T-helper 2 cell (primary cell): Measurements from ENCODE around the gene NEXN.

Experiments
- DNase-seq, 5 experiments: peaks; one replicate each; pipeline versions ENCODE4 v3.0.0 to v3.0.0-alpha.2; 2012 to 2022
- total RNA-seq, 2 donors: gene quantifications; one replicate each; lab custom pipeline; 2026; lab: John Stamatoyannopoulos, UW

NEXN gene
- 0.31 to 0.40 reads per million in 2 donors for total RNA-seq

DNA sequence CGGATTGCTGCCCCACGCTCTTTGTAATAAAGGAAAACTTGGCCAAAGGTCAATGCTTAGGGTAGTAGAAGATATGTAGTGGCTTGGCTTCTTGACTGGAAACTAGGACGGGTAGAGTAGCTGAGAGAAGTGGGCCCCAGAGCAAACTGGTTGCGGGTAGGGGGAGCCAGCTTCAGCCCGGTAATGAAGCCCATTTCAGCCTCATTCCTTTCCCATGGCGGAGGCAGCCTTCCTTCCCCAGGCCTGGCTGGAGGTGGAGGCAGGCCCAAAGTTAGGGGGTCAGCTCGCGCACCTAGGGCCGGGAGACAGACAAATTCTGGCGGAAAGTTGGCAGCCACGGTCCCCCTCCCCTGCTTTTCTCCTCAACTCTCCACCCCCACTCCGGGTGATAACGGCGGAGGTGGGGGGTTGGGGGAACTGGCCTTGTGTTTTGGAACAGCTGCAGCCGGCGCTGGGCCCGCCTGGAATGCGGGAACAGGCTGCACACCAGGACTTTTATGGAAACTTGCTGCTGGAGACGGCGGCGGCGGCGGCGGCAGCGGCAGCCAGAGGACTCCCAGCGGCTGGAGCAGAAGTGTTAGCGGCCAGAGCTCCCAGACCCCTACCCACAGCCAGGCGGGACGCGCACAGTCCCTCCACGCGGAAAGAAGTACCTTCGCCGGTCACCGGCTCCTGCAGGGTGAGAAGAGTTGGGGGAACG lies at the start of gene NEXN:
NEXN (plus strand) TSS at position 544 of the 700 bp plus-strand sequence. CDS start 27,483 bp downstream, outside the sequence.
- no peak for DNase-seq

DNA sequence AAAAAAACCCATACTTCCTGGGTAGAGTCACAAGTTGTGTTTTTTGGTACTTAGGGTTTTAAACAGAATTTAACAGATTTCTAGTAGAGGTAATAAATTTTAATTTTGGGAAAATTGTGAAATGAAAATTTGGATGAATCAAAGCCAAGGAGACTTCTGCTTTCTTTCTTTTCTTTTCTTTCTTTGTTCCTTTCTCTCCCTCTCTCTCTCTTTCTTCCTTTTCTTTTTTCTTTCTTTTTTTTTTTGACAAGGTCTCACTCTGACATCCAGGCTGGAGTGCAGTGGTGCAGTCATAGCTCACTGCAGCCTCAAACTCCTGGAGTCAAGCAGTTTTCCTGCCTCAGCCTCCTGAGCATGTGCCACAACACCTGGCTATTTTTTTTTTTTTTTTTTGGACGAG lies 46.9 kb upstream of the NEXN start:
- DNase-seq = no peak

DNA sequence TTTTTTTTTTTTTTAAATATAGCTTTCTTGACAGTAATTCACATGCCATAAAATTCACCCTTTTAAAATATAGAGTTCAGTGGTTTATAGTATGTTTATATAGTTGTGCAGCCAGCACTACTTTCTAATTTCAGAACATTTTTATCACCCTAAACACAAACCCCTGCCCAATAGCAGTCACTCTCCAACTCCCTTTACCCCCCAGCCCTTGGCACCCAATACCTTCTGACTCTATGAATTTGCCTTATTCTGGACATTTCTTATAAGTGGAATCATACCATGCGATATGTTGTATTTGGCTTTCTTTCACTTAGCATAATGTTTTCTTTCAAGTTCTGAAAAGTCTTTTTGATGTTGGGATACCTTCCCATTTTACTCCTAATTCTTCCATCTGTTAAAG lies 42.5 kb upstream of the NEXN start:
- DNase-seq = no peak

DNA sequence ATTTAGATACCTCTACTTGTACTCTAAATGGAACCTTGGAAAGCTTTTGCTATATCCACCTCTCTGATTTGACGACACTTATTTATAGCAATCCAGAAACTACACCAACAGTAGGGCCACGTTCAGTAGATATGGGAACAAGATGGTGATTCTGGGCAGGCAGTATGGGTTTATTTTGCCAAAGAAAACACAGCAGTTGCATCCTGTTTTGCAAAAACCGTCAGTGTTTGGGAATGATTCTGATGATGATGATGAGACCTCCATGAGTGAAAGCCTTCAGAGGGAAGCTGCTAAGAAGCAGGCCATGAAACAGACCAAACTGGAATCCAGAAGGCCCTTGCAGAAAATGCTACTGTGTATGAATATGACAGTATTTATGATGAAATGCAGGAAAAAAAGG lies 41.5 kb upstream of the NEXN start:
- DNase-seq = no peak

DNA sequence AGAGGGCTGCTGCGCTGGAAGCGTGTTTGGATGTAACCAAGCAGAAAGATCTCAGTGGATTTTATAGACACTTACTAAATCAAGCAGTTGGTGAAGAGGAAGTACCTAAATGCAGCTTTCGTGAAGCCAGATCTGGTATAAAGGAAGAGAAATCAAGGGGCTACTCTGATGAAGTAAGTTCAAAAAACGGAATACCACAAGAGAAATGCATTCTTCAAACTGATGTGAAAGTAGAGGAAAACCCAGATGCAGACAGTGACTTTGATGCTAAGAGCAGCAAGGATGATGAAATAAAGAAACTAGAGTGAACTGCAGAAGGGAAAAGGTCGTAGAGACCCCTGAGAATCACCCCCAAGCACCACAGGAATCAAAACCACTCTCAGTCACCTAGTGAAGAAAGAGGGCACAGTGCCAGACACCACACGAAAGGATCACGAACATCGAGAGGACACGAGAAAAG lies 40.8 kb upstream of the NEXN start:
- no peak for DNase-seq

DNA sequence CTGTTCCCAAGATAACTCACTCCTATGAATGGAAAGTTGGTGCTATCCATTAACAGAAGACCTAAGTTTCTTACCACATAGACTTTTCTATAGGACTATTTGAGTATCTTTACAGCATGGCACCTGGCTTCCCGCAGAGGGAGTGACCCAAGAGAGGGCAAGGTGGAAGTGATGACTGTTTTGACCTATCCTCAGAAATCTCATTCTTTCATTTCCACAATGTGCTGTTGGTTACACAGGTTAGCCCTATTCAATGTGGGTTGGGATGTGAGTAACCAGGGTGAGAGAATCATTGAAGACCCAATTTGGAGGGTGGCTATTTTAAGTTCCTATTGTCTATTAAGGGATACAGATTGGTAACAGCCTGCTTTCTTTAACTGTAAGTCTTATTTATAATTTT lies 38.3 kb upstream of the NEXN start:
- DNase-seq = no peak

DNA sequence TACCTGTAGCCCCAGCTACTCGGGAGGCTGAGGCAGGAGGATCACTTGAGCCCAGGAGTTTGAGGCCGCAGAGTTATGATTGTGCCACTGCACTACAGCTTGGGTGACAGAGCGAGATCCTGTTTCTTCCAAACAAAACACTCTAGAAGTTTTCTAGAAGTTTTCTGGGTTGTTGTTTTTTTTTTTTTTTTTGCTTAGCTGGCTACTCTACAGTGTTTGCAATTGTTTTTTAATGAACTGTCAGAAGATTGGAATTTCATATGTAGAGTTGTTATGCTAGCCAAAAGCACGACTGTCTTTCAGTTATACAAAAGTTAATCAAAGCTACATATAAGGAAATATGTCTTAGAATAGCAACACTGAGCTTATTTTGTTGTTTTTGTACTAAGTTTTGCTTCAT lies 30.9 kb upstream of the NEXN start:
- DNase-seq = no peak

DNA sequence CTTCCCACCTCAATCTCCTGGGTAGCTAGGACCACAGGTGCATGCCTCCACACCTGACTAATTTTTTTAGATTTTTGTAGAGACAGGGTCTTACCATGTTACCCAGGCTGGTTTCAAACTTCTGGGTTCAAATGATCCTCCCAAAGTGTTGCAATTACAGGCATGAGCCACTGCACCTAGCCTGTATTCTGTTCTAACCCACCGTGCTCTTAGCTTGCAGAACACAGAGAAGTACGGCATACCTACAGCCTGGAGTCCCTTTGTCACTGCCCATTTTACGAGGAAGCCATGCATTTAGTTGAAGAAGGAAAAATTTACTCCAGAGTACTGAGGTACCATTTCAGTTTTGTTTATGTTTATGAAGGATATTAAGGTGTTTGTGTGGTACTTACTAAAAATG lies 29.7 kb upstream of the NEXN start:
- no peak for DNase-seq

DNA sequence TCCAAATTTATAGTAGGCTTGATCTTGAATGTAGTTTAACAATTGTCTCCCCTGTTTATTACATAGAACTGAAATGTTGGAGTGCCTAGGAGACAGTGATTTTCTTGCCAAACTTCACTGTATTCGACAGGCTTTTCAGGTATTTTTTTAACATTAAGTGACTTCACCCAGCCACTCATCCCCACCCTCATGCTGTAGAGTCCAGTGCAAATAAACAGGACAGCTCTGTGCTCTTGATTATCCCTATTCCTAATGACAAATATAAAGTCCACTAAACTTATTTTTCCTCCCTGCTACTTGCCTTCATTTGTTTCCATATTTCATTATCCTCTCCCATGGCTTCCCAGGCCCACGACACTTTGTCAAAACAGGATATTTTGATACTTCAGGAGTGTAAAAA lies 29.2 kb upstream of the NEXN start:
- DNase-seq = no peak

DNA sequence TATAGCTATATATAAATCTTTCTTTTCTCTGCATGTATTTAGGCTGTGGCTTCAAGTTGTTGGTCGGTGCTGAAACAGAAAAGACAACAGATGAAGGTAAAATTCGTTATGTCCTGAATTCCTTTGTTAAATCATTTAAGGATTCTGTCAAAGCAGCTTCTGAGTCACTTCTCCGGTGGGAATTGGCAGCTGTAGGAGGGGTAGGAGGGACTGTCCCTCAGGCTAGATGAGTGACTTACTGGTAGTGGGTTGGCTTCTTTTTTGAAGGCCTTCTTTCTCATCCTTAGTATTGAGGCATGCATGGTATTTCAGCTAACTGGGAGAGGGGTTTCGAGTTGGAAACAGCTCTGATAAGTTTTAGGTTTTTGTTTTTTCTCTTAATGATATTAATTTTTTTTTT lies 22.1 kb upstream of the NEXN start:
- no peak for DNase-seq

DNA sequence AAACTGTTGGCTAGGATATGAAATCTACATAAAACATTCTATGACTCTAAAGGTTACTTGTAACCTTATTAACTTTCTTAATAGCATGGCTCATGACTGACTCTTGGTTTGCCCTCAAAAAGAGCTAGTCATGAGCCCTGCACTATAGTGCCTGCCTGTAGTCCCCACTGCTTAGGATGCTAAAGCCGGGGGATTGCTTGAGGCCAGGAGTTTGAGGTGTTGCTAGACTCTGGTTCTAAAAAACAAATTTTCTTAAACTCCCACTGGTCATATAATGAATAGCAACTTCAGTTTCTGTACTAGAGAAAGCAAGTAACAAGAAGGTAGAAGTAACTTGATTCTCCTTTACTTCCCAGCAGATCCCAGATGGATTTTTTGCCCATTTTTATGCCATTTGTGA lies 15.8 kb upstream of the NEXN start:
- DNase-seq = no peak

DNA sequence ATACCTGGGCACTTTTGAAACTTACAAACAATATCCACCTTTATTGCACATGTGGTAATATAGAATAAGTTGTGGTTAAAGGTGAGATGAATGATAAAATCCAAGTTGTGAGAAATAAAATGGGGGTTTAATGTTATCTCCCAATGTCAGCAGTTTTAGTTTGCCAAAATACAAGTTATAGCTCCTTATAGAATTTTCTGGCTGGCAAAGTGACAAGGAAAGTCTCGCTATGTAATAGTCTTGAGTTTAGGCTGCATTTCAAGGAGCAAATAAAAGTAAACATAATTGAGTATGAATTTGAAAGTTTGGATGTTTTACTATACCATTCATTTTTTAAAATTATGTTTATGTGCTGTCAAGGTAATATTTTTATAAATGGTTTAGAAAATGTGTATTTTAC lies 15.0 kb upstream of the NEXN start:
- DNase-seq = no peak

DNA sequence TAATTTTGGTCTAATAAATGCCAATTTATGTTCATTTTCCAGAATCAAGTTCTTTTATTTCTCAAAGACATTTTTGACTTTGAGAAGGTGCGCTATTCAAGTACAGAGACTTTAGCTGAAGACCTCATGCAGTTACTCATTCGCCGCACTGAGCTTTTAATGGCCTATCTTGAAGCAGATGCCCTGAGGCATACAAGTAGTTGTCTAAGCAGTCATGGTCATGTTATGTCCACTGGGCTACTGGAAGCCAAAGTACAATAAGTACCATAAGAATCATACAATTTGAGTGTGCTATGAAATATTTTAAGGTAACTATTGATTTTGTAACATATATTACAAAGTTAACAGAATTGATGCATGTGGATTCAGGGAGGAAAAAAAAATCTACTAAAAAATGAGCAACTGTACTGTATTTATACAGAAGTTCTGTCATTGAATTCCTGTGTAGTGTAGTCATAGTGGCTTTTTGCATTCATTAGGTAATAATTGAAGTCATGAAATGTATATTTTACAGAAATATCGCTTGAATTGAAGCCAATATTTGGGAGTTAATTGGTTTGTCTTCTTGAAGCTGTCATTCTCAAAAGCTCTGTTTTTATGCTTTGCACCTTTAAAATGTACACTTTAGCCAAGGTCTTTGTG lies 13.5 kb upstream of the NEXN start:
- DNase-seq = no peak

DNA sequence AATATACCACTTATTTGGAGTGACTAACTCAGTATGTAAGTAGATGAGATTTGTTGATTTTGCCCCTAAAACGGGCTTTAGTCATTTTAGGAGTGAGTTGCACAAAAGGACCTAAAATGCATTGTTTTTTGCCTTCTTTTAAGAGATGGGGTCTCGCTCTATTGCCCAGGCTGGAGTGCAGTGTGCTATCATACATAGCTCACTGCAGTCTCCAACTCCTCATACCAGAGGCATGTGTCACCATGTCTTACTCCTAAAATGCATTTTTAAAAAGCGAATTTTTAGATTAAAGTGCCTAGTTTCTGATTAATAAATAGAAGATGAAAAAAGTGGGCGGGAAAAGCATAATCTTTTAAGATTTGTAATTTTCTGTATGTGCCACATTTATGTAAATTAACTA lies 11.5 kb upstream of the NEXN start:
- DNase-seq = no peak

DNA sequence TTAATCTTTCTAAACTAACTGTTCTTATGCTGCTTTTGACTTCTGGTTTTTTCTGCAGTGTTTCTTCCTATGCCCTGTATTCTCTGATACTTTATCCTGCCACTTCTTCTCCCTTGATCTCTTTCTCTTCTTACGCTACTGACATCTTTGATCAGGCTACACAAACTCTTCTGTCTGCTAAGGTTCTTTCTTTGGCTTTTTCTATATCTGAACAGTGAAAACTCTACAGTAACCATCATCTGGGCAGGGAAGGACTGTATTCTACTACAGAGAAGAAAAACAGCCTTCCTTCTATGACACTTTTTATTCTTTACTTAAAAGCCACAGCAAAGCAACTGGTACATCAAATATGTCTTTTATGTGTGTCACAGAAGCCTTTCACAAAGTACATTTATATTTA lies 7.4 kb upstream of the NEXN start:
- DNase-seq = no peak

DNA sequence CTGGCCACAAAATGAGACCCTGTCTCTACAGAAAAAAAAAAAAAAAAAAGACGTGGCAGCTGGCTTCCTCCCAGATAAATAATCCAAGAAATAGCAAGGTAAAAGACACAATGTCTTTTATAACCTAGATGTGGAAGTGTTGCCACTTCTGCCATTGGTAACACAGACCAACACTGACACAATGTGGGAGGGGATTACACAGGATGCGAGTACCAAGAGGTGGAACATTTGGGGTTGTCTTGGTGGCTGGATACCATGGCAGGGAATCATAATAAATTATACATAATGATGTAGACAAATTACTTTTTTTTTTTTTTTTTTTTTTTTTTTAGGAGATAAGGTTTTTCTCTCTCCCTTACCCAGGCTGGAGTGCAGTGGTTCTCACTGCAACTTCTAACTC lies 6.0 kb upstream of the NEXN start:
- no peak for DNase-seq

DNA sequence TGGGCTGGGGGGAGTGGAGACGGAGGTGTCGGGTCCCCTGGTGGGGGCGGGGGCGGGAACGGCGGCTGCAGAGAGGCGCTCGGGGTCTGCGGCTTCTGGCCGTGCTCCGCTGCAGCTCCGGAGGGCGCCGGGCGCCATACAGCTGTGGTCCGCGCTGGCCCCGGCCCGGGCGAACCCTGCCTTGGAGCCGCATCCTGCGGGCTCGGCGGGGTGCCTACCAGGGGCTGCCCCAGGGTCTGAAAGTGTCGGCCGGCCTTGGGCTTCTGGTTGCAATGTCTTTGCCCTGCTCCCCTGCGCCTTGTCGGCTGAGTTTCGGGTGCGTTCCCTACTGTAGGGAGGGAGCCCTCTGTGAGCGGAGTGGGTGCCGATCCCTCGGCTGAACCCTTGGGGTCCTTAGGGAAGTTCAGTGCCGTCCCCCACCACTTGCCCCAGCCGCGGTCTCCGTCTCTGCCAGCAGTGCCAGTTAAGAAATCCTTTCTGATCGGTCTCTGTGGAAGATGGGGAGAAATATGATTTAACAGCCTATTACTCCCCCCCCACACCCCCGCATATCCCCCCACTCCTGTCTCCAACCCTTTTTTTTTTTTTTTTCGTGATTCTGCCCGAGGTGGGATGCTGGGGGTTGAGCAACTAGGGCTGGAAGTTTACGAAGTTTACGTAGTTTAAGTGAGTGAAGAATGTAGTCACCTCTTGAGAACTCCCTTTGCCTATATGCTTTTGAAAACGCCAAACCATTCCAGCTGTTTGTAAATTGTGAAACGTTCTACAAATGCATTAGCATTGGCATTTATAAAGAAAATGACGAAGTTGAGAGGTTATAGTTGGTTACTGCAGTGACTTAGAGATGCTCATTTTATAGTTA lies 588 bp downstream of the NEXN start:
- no peak for DNase-seq

DNA sequence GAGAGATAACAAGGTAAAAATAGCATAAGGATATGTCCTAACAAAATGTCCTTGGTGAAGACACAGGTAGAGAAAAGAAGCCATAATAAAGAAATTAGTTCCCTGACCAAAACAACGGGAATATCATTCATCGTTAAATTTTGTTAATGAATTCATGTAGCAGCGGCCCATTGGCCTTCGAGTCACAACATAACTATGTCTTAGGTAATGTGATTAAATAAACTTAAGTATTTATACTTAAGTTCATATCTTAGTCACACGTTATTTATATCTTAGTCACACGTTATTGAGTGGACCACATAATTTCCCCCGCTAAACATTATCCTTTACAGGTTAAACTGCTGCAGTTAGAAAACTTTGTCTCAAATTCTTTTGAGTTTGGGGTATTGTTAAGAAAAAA lies 1.2 kb downstream of the NEXN start:
- no peak for DNase-seq

DNA sequence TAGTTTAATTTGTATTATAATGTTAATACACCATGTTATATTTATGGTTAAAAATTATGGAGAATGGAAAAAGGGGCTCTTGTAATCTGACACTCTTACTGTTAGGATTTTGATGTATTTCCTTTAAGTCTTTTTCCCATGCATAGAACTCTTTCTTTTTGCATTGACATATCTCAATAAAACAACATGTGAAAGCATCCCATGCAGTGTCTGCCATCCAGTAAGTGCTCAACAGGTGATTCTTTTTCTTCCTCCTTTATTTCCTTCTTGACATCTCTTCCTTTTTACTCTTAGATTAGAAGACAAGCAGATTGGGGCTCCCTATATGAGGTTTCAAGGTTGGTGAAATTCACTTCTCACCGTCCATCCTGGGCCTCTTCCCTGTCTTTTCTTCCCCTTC lies 2.8 kb downstream of the NEXN start:
- no peak for DNase-seq

DNA sequence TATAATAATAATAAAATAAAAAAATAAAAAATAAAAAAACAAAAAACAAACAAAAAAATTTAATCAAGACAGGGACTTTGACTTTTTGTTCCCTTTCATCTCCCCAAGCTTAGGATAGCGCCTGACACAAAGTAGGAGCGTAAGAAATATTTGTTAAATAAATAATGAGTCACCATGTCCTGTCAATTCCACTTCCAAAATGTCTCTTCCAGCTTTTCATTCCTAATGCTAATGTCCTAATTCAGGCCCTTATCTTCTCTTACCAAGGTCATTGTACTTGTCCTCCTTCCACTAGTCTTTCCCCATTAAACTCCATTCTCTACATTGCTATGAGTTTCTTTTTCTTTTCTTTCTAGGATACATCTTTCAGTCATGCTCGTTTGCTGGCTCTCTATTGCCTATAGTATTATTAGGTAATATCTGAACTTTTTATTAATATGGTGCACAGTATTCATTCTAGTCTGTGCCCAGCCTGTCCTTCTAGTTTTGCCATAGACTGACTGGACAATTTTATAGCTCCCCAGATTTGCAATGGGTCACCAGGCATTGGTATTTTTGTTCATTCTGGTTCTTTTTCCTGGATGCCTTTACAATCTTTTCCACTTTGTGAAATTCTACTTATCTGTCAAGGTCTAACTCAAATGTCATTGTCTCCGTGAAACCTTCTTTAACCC lies 11.4 kb downstream of the NEXN start:
- DNase-seq = no peak

DNA sequence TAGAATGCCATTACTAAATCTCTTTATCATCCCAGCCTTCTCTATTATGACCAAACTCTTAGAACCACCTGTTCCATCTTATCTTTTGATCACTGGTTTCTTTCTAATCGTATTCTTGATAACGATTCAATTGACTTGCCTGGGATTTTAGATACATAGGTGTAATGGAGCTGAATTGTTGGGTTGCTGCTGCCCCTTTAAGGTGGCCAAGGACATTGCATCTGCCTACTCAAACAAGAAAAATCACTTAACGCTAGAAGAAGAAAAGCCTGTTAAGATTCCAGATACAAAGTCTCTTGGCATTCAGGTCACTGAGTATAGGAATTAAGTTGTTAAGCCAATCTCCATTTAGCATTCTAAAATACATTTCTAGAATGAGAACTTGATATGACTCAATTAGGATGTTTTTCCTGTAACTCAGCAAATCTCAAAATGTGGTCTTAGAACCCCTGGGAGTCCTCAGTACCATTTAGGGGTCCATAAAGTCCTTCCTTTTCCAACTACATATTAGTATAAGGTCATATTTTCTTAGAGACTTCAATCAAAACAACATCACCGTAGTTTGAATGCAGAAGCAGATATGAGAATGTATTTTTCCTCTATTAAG lies 12.4 kb downstream of the NEXN start:
- peak in 1 of 5 experiments; percentile 42 for DNase-seq

DNA sequence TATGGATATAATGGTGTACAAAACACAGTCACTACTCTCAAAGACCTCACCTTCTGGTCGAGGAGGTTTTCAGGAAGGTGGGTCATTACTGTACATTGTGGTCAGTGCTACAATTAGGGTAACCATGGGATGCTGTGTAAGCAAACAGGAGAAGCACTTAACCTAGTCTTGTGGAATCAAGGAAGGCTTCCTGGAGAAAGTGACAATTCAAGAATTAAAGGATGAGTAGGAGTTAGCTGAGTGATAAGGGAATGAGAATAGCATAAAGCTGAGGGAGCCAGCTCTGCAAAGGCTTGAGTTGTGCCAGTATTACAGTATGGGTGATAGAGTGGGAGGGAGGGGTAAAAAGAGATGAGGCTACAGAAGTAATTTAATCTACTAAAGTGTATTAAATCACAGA lies 17.2 kb downstream of the NEXN start:
- no peak for DNase-seq
